Mucosa of stomach (tissue), 1 donor: ENCODE measurements around the gene BDKRB1.

Experiments used
- H3K27me3 ChIP-seq: one replicate; pipeline ENCODE4 v1.7.0; 2013; ENCODE audit warnings: mild to moderate bottlenecking, low read length; ENCODE audit not compliant: control insufficient read depth, insufficient read depth
- H3K36me3 ChIP-seq: one replicate; pipeline ENCODE4 v1.7.0; 2013; ENCODE audit warnings: low read length; ENCODE audit not compliant: control insufficient read depth, insufficient read depth
- H3K4me1 ChIP-seq: one replicate; pipeline ENCODE4 v1.7.0; 2013; ENCODE audit warnings: mild to moderate bottlenecking, low read length; ENCODE audit not compliant: control insufficient read depth, insufficient read depth
- H3K4me3 ChIP-seq: one replicate; pipeline ENCODE4 v1.7.0; 2013; ENCODE audit warnings: low read length
- H3K9ac ChIP-seq: one replicate; pipeline ENCODE4 v1.7.0; 2013; ENCODE audit warnings: mild to moderate bottlenecking, low read length, moderate library complexity
- H3K9me3 ChIP-seq: one replicate; pipeline ENCODE4 v1.7.0; 2013; ENCODE audit warnings: mild to moderate bottlenecking, low read length, moderate library complexity; ENCODE audit not compliant: control insufficient read depth
- donor health status: Pancreatic carcinoma.

BDKRB1 gene

DNA sequence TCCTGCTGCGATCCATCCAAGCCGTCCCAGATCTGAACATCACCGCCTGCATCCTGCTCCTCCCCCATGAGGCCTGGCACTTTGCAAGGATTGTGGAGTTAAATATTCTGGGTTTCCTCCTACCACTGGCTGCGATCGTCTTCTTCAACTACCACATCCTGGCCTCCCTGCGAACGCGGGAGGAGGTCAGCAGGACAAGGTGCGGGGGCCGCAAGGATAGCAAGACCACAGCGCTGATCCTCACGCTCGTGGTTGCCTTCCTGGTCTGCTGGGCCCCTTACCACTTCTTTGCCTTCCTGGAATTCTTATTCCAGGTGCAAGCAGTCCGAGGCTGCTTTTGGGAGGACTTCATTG, 8.2 kb downstream of the BDKRB1 start:
- H3K27me3 ChIP-seq = no peaks in the 10 kb centered on the region
- no peaks in the 10 kb centered on the region for H3K9me3 ChIP-seq
- peaks cover 19% of the 10 kb centered on the region for H3K4me1 ChIP-seq
- H3K9ac ChIP-seq = no peak overlapping the region
- H3K36me3 ChIP-seq = no peaks in the 10 kb centered on the region
- H3K4me3 ChIP-seq = no peak overlapping the region

DNA sequence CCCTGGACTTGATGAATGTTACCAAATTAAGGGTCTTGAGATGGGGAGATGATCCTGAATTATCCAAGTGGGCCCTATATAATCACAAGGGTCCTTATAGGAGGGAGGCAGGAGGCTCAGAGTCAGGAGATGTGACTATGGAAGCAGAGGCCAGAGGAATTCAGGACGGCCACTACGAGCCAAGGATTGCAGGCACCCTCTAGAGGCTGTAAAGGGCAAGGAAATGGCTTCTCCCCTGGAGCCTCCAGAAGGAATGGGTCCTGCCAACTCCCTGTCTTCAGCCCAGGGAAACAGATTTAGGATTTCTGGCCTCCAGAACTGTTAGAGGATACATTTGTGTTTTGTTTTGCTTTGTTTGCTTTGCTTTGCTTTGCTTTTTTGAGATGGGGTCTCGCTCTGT, 8.8 kb downstream of the BDKRB1 start:
- Histone ChIP-seq H3K4me3 (no peak overlapping the region), H3K4me1 (peaks cover 19% of the 10 kb centered on the region), H3K9ac (no peak overlapping the region), H3K27me3 (no peaks in the 10 kb centered on the region), H3K36me3 (no peaks in the 10 kb centered on the region), H3K9me3 (no peaks in the 10 kb centered on the region)

DNA sequence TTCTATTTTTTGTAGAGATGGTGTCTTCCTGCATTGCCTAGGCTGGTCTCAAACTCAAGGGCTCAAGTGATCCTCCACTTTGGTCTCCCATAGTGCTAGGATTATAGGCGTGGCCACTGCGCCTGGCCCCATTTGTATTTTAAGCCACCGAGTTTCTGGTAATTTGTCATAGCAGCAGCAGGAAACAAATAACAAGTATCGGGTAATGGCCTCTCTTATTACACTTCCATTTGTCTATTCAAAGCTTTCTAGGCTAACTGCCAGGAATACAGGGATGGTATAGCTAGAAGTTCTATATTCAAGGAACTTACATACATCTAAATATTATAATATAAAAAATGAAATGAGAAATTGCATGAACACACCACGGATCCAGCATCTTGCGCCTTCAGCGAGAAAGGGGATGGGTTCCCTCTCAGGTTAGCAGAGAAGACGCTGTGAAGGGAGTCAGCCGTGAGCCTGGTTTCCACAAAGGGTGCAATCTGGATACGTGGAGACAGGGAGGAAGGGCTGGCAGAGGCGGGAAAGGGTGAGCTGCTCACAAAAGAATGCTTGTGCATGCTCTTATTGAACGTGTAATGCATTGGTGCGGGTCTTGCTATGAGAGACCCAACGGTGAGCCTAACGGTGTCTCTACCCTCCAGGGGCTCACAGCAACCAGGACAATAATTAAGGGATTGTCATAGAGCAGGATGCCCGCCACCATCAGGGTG, 9.5 kb downstream of the BDKRB1 start:
- H3K9me3 ChIP-seq = no peaks in the 10 kb centered on the region
- H3K4me3 ChIP-seq = no peak overlapping the region
- H3K9ac ChIP-seq = no peak overlapping the region
- peaks cover 19% of the 10 kb centered on the region for H3K4me1 ChIP-seq
- no peaks in the 10 kb centered on the region for H3K27me3 ChIP-seq
- H3K36me3 ChIP-seq = no peaks in the 10 kb centered on the region

DNA sequence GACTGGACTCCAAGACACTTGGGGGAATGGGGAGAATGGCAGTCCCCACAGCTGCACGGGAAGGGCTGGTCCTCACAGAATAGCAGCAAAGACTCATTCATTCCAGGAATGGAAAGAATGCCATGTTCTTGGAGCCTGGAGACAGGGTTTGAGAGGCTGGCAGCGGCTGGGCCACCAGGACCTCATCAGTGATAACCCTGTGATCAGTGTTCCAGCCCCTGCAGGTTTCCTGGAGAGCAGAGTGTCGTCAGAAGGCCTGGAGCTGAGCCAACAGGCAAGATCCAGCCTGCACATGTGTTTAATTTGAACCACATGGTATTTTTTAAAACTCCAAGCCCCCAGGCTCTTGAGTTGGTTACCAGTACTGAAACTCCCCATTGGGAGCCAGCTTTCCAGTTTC, 11.3 kb downstream of the BDKRB1 start:
- Histone ChIP-seq H3K9ac (no peak overlapping the region), H3K4me3 (no peak overlapping the region), H3K9me3 (no peaks in the 10 kb centered on the region), H3K36me3 (no peaks in the 10 kb centered on the region), H3K27me3 (no peaks in the 10 kb centered on the region), H3K4me1 (peaks cover 14% of the 10 kb centered on the region)

DNA sequence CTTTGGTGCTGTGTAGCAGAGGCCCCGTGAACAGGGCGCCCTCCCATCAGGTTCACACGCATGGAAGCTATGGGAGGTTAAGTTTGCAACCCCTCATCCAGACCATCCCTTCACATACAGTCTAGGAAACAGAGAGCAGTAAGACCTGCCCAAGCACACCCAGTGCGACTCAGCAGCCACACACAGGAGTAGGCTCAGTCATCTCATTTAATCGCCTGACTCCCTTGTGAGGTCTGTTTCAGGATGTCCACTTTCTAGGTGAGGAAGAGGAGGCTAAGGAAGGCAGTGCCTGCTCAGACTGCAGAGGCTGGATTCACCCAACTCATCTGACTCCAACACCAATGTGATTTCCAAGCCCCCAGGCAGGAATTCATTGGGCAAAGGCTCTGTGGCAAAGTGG, 11.9 kb downstream of the BDKRB1 start:
- H3K27me3 ChIP-seq = no peaks in the 10 kb centered on the region
- H3K4me1 ChIP-seq = peaks cover 14% of the 10 kb centered on the region
- H3K9me3 ChIP-seq = no peaks in the 10 kb centered on the region
- H3K9ac ChIP-seq = no peak overlapping the region
- no peak overlapping the region for H3K4me3 ChIP-seq
- no peaks in the 10 kb centered on the region for H3K36me3 ChIP-seq

DNA sequence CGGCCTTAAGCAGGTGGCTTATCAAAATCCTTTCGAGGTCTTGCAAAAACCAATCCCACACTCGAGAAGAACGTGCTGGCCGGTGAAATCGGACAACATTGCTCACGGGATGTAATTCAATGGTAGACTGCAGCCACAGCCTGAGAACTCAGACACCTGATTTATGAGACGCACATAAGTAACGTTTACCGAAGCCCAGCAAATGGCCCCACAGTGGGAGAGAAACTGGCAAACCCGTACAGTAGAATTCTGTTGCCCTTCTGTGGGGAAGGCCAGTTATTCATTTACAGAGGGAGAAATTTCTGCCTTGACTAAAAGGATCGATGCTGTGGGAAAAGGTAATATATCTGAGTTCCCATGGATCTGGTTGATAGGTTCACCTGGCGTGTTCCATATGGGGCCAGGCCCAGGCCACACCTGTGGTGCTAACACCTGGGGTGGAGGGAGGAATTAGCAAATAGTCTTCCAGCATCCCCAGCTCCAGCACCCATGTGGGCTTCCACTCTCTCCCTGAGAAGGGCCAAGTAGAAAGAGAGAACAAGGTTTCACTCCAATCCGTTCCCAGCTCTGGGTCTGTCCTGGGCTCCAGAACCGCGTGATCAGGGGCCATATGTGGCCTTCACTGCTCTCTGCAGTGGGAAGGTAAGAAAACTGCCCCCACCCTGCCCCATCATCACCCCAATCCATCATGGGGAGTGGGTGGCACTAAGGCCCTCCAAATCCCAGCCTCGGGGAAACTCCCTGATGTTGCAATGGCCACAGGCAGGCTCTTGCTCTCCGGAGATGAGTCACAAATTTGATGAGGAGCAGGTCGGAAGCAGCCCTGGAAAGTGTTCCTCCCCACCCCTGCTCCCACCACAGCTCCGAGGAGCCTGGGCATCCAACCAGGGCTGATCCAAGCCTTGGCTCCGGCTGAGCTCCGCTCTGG, 12.7 kb downstream of the BDKRB1 start:
- peaks cover 14% of the 10 kb centered on the region for H3K4me1 ChIP-seq
- no peak overlapping the region for H3K9ac ChIP-seq
- no peaks in the 10 kb centered on the region for H3K36me3 ChIP-seq
- no peaks in the 10 kb centered on the region for H3K9me3 ChIP-seq
- no peaks in the 10 kb centered on the region for H3K27me3 ChIP-seq
- H3K4me3 ChIP-seq = no peak overlapping the region

DNA sequence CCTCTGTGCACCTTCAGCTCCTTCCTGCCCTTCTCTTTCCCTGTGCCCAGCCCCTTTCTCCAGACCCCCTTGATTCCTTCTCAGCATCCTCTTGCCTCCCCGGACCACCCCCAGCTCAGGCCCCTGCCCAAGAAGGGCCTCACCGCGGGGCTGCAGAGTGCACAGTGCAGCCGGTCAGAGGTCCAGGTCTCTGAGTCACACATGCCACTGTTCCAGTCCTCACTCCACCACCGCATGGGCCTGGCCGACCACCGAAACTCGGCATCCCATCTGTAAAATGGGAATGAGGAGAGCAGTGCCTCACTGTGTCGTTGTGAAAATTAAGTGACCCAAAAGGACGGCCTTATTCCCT, 13.3 kb downstream of the BDKRB1 start:
- Histone ChIP-seq H3K4me3 (no peak overlapping the region), H3K27me3 (no peaks in the 10 kb centered on the region), H3K9me3 (no peaks in the 10 kb centered on the region), H3K36me3 (no peaks in the 10 kb centered on the region), H3K9ac (no peak overlapping the region), H3K4me1 (peaks cover 14% of the 10 kb centered on the region)

DNA sequence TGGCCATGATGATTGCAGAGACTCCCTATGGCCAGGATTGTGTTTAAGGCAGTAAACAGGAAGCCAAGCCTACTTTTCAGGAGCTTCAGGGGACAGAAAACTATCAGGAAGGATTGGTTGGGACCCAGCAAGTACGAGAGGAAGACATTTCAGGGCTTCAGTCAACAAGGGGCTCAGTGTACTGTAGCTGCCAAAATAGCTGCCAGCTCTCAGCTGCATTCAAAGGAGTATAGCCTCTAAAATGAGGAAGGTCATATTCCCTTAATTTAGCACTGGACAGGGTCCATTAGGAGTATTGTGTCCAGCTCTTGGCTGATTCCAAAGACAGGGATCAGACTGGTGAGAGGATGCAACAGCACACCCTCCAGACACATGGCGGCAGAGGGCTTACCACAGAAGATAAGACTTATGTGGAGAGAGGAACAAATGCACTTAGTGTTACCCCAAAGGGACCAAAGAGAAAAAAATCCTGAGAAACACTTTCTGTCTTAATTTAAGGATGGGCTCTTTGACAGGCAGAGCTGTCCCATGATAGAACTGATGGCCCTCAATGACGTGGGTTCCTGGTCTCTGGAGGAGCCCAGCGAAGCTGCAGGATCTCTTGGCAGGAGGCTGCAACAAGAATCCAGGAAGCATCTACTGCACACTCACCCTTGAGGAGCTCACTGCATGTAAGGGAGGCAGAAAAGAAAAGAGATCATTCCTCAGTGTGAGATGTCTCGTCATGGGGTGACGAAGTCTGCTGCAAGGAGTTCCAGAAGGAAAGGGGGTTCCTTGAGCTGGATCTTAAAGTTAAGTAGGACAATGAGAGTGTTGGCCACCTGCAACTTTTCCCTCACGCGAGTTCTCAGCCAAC, 14.8 kb downstream of the BDKRB1 start:
- H3K4me1 ChIP-seq = peaks cover 15% of the 10 kb centered on the region
- H3K9me3 ChIP-seq = no peaks in the 10 kb centered on the region
- no peak overlapping the region for H3K4me3 ChIP-seq
- no peaks in the 10 kb centered on the region for H3K36me3 ChIP-seq
- no peaks in the 10 kb centered on the region for H3K27me3 ChIP-seq
- H3K9ac ChIP-seq = no peak overlapping the region

DNA sequence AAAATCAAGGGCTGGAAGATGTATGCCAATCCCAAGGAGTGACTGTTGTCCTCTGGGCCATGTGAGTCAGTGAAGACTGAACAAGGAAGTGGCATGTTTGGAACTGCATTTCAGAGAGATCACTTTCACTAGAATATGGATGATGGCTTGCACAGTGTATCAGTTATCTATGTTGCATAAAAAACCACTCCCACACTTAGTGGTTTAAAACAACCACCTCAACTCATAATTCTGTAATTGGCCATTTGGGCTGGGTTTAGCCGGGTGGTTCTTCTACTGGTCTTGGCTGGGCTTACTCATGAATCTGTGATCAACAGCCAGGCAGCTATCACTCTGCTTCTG, 15.4 kb downstream of the BDKRB1 start:
- no peak overlapping the region for H3K9ac ChIP-seq
- no peaks in the 10 kb centered on the region for H3K27me3 ChIP-seq
- H3K9me3 ChIP-seq = no peaks in the 10 kb centered on the region
- no peak overlapping the region for H3K4me3 ChIP-seq
- H3K36me3 ChIP-seq = no peaks in the 10 kb centered on the region
- H3K4me1 ChIP-seq = peaks cover 20% of the 10 kb centered on the region

DNA sequence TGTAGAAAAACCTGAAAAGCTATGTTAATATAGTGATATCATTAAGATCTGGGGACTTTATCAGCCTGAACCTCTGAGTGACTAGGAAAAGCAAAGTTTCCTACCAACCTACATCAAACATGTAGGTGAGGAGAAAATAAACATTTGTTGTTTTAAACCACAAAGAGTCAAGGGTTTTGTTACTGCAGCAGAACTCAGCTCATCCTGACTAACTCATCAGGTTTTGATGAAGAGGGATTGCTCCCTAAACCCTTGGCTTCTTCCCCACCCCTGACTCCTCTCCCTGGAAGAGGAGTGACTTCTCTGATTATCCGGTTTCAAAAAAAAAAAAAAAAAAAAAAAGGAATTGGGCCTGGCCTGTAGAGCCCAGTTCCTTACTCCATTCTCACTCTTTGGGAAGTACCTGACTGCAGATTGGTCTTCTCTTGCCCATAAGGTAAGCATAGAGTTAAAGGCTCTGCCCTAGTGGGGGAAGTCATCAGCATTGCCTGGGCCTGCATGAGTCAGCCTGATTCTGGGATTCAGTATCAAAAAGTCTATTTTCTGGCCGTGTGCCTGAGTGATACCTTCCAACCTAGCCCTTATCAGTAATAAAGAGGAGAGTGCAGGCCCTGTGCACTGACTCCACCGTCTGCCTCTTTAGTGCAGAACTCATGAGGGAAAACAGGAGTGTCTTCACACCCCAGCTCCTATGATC, 16.9 kb downstream of the BDKRB1 start:
- H3K9me3 ChIP-seq = no peaks in the 10 kb centered on the region
- peaks cover 20% of the 10 kb centered on the region for H3K4me1 ChIP-seq
- H3K9ac ChIP-seq = no peak overlapping the region
- H3K4me3 ChIP-seq = no peak overlapping the region
- H3K27me3 ChIP-seq = no peaks in the 10 kb centered on the region
- H3K36me3 ChIP-seq = no peaks in the 10 kb centered on the region

DNA sequence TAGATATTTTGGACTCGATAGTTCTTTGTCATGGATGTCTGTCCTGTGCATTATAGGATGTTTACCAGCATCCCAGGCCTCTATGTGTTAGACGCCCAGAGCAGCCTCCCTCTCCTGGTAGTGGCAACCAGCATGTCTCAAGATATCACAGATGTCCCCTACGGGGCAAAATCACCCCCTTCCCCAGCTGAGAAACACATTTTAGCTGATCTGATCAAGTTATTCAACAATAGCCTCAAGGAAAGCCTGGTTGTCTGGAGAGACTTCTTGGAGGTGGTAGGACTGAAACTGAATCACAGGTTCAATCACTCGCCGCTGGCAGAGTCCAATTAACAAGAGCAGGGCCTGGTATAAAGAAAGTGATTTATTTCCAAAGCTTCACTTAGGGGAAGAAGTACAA, 17.6 kb downstream of the BDKRB1 start:
- Histone ChIP-seq H3K27me3 (no peaks in the 10 kb centered on the region), H3K9me3 (no peaks in the 10 kb centered on the region), H3K36me3 (no peaks in the 10 kb centered on the region), H3K4me1 (peaks cover 14% of the 10 kb centered on the region), H3K9ac (no peak overlapping the region), H3K4me3 (no peak overlapping the region)
